B cell (primary cell): ENCODE data around the gene CSF1R. TPM values are rescaled to one million over a fixed set of nuclear protein-coding genes. Genes with fewer than 3 reads are reported as not detected.

Experiments used
- ATAC-seq: fragments of 200-7000 bp; cut with Tn5 transposase; one replicate; pipeline ENCODE4 v1.10.0; 2021; ENCODE audit warnings: low read depth, mild to moderate bottlenecking, moderate number of reproducible peaks, moderate library complexity
- CTCF ChIA-PET: fragments of 350-600 bp; sonication (Branson Sonifier 250); formaldehyde crosslinking; loops from one replicate; lab custom pipeline; 2021; ENCODE audit warnings: antibody characterized with exemption, inconsistent platforms; lab: Charles Lee
- POLR2A ChIA-PET: fragments of 350-600 bp; sonication (Branson Sonifier 250); formaldehyde crosslinking; loops from one replicate; lab custom pipeline; 2021; ENCODE audit warnings: antibody characterized with exemption; lab: Charles Lee
- DNase-seq: peaks from one replicate; pipeline ENCODE4 v3.0.0; 2013
- H2AFZ ChIP-seq: 2 replicates; pipeline ENCODE4 v1.6.1; 2012; ENCODE audit warnings: mild to moderate bottlenecking, low read depth, low read length; ENCODE audit not compliant: insufficient read depth, poor library complexity, severe bottlenecking
- H3K27ac ChIP-seq, 2 donors: 1 replicate in 1 of 2; 2 replicates in 1 of 2; pipeline ENCODE4 v1.5.1; 2012 to 2013; ENCODE audit warnings: low read length in 2 of 2, mild to moderate bottlenecking in 2 of 2, moderate library complexity in 1 of 2
- H3K27me3 ChIP-seq, 4 experiments: fragments of 200-600 bp in 1 of 4; sonication (generic) in 1 of 4; replicated peaks in 1 of 4; 1 replicate in 2 of 4; 2 replicates in 2 of 4; pipeline versions ENCODE4 v1.6.1 to v1.7.0; 2013 to 2016; ENCODE audit warnings: low read length in 3 of 4, mild to moderate bottlenecking in 2 of 4, mixed read lengths in 1 of 4, moderate library complexity in 1 of 4; ENCODE audit not compliant: insufficient read depth in 4 of 4, control insufficient read depth in 3 of 4; ENCODE audit errors: control extremely low read depth in 1 of 4
- H3K36me3 ChIP-seq, 2 experiments: replicated peaks in 1 of 2; 1 replicate in 1 of 2; 2 replicates in 1 of 2; pipeline versions ENCODE4 v1.6.1 to v1.7.1; 2013; ENCODE audit warnings: low read length in 1 of 2; ENCODE audit not compliant: insufficient read depth in 2 of 2, control insufficient read depth in 1 of 2; ENCODE audit errors: control extremely low read depth in 1 of 2, extremely low read depth in 1 of 2
- H3K4me1 ChIP-seq, 2 donors: fragments of 200-600 bp in 1 of 2; sonication (generic) in 1 of 2; 1 replicate in 1 of 2; 2 replicates in 1 of 2; pipeline versions ENCODE4 v1.5.1 to v1.6.1; 2013 to 2017; ENCODE audit warnings: low read length in 2 of 2; ENCODE audit not compliant: control insufficient read depth in 2 of 2, insufficient read depth in 2 of 2
- H3K4me2 ChIP-seq: replicated peaks from 2 replicates; pipeline ENCODE3; 2012; ENCODE audit warnings: mild to moderate bottlenecking, low read depth, low read length; ENCODE audit not compliant: poor library complexity, severe bottlenecking
- H3K4me3 ChIP-seq, 5 experiments: fragments of 200-600 bp in 1 of 5; sonication (generic) in 1 of 5; 1 replicate in 3 of 5; 2 replicates in 2 of 5; pipeline versions ENCODE4 v1.5.1 to v1.7.0; 2011 to 2016; ENCODE audit warnings: low read length in 4 of 5, mild to moderate bottlenecking in 4 of 5, low read depth in 2 of 5, control low read depth in 1 of 5, moderate library complexity in 1 of 5; ENCODE audit not compliant: insufficient read depth in 1 of 5; ENCODE audit errors: control extremely low read depth in 1 of 5, extremely low read depth in 1 of 5
- H3K79me2 ChIP-seq: fragments of 200-600 bp; sonication (generic); one replicate; pipeline ENCODE4 v1.6.0; 2016; ENCODE audit warnings: low read length; ENCODE audit not compliant: control insufficient read depth, insufficient read depth
- H3K9ac ChIP-seq: fragments of 200-600 bp; sonication (generic); 2 replicates; pipeline ENCODE4 v1.6.1; 2017; ENCODE audit warnings: mild to moderate bottlenecking, low read length, moderate library complexity
- H3K9me3 ChIP-seq, 3 donors: one replicate each; pipeline versions ENCODE4 v1.6.1 to v1.7.1; 2013; ENCODE audit warnings: low read length in 2 of 3; ENCODE audit not compliant: control insufficient read depth in 2 of 3, insufficient read depth in 1 of 3; ENCODE audit errors: control extremely low read depth in 1 of 3
- H4K20me1 ChIP-seq: 2 replicates; pipeline ENCODE4 v1.6.0; 2012; ENCODE audit warnings: mild to moderate bottlenecking, low read length; ENCODE audit not compliant: insufficient read depth, control insufficient read depth, poor library complexity, severe bottlenecking
- H3K27ac Mint-ChIP-seq: one replicate; pipeline ENCODE4 v1.8.0; 2021; ENCODE audit warnings: mixed read lengths
- H3K27me3 Mint-ChIP-seq: one replicate; pipeline ENCODE4 v1.8.0; 2021; ENCODE audit warnings: mixed read lengths
- H3K4me1 Mint-ChIP-seq: one replicate; pipeline ENCODE4 v1.8.0; 2021; ENCODE audit warnings: mixed read lengths
- H3K4me3 Mint-ChIP-seq: one replicate; pipeline ENCODE4 v1.8.0; 2021; ENCODE audit warnings: mixed read lengths
- H3K9me3 Mint-ChIP-seq: one replicate; pipeline ENCODE4 v1.8.0; 2022; ENCODE audit warnings: mixed read lengths; ENCODE audit not compliant: insufficient read depth
- EZH2 ChIP-seq: IDR thresholded peaks from 2 replicates; pipeline ENCODE4 v1.6.1; 2012; ENCODE audit warnings: borderline replicate concordance, low read depth, mild to moderate bottlenecking, moderate library complexity, low read length; ENCODE audit not compliant: insufficient read depth, poor library complexity, severe bottlenecking
- WGBS: methylation state at CpG from one replicate; pipeline ENCODE4 v1.1.5; 2013; ENCODE audit warnings: missing lambda C conversion rate; ENCODE audit not compliant: insufficient coverage; 5-methylcytosine and 5-hydroxymethylcytosine counted together
- intact Hi-C: fragments of 100-400 bp; cut with micrococcal nuclease; formaldehyde crosslinking; loops from one replicate; pipeline ENCODE4 v1.10.0; 2022
- polyA plus RNA-seq: library from polyadenylated mRNA; depleted of rRNA; stranded (reverse); fragments of >200 nt; gene quantifications from 2 replicates; pipeline ENCODE4 v1.2.3, GENCODE V29; 2012
- total RNA-seq, 2 donors: library from RNA; stranded (reverse); fragments of 120-200 nt in 1 of 2; gene quantifications; 1 replicate in 1 of 2; 2 replicates in 1 of 2; pipeline versions ENCODE4 v1.2.3 to v1.2.4, GENCODE V29; 2013 to 2022
- TF ChIP-seq, protein P1 (sequence below): fragments of 200-600 bp; IDR thresholded peaks from one replicate; pipeline ENCODE4 v1.8.0; 2022; ENCODE audit warnings: antibody characterized with exemption, mild to moderate bottlenecking

CSF1R gene
- total and polyA plus RNA-seq, 2 donors (not counting 1 experiment from before 2014, with no cell fraction given) = 1.6 to 2.5 TPM

DNA sequence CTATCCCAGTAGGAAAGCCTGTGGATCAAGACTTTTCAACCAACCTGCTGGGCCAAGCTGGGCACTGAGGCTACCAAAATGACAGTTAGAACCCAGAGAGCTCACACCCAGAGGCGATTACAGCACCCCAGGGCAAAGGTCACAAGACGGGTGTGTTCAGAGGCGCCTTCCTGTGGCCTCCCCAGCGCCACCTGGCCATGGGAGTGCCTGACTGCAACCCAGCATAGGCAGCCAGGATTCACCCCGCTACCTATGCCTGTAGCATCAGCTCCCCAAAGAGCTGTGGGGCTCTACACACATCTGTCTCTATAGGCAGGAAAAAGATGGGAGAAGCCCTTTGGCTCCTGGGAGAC is 35.8 kb upstream of the CSF1R start:
- POLR2A ChIA-PET = no interaction called here
- no peak for ATAC-seq

DNA sequence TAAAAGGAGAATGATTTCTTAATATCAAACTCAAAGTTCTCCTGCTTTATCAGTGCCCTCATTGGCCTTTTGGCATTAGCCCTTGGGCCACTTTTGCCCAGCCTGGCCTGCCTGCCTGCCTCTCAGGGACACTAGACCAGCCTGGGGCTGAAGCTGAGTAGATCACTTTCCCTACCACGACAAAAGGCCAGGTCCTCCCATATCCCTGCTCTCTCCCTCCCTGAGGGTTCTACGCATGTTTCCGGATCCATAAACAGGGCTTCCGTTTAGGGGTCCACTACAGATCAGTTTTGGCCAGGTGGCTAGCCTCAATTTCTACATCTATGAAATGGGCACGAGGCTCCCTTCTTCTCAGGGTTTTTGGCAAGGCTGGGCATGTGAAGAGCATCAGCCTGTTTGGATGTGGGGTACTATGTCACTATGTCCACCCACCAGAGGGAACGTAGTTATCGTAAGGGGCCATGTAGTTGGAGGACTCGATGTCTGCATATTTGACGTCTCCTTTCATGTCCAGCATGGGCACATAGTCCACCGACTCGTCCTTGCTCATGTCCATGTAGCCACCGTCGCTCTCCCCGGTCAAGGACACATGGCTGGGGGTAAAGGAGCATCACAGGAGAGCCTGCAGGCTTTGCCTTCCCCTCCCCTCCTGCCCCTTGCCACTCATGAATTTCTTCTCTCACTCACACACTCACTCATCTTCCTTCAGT is 35.2 kb upstream of the CSF1R start:
- 97% methylated on average over 14 of the region's 14 CpGs for WGBS
- ATAC-seq (no peak), DNase-seq (no peak)
- no peaks in the 10 kb centered on the region for H3K4me1 ChIP-seq
- Mint-ChIP-seq H3K4me1 (no peaks in the 10 kb centered on the region), H3K9me3 (no peaks in the 10 kb centered on the region), H3K27me3 (no peaks in the 10 kb centered on the region), H3K27ac (no peak overlapping the region), H3K4me3 (no peak overlapping the region)
- no peak overlapping the region for H3K9ac ChIP-seq
- ChIA-PET POLR2A (no interaction called here), CTCF (no interaction called here)
- H4K20me1 ChIP-seq = no peaks in the 10 kb centered on the region
- intact Hi-C loops = no loop called here
- no peaks in the 10 kb centered on the region for H3K27me3 ChIP-seq
- H3K9me3 ChIP-seq = no peaks in the 10 kb centered on the region
- no peak overlapping the region for H3K4me3 ChIP-seq
- no peaks in the 10 kb centered on the region for H3K36me3 ChIP-seq
- no peak overlapping the region for H3K4me2 ChIP-seq
- no peak overlapping the region for H2AFZ ChIP-seq
- H3K27ac ChIP-seq = no peak overlapping the region
- no peak for TF ChIP-seq EZH2
- no peaks in the 10 kb centered on the region for H3K79me2 ChIP-seq

More for the DNA sequence above, 35.8 kb upstream of the CSF1R start:
- Histone ChIP-seq H3K4me3 (no peak overlapping the region), H3K4me2 (no peak overlapping the region), H3K36me3 (no peaks in the 10 kb centered on the region), H3K9me3 (no peaks in the 10 kb centered on the region), H3K9ac (no peak overlapping the region), H2AFZ (no peak overlapping the region), H3K27me3 (no peaks in the 10 kb centered on the region), H3K4me1 (no peaks in the 10 kb centered on the region), H3K79me2 (no peaks in the 10 kb centered on the region), H4K20me1 (no peaks in the 10 kb centered on the region), H3K27ac (no peak overlapping the region)
- no peak for DNase-seq
- Mint-ChIP-seq H3K4me1 (no peaks in the 10 kb centered on the region), H3K4me3 (no peak overlapping the region), H3K9me3 (no peaks in the 10 kb centered on the region), H3K27me3 (no peaks in the 10 kb centered on the region), H3K27ac (peak overlapping the region; percentile 53)
- CTCF ChIA-PET = no interaction called here
- WGBS = 56% methylated on average over 4 of the region's 5 CpGs
- TF ChIP-seq EZH2 = no peak
- TF ChIP-seq, protein P1, sequence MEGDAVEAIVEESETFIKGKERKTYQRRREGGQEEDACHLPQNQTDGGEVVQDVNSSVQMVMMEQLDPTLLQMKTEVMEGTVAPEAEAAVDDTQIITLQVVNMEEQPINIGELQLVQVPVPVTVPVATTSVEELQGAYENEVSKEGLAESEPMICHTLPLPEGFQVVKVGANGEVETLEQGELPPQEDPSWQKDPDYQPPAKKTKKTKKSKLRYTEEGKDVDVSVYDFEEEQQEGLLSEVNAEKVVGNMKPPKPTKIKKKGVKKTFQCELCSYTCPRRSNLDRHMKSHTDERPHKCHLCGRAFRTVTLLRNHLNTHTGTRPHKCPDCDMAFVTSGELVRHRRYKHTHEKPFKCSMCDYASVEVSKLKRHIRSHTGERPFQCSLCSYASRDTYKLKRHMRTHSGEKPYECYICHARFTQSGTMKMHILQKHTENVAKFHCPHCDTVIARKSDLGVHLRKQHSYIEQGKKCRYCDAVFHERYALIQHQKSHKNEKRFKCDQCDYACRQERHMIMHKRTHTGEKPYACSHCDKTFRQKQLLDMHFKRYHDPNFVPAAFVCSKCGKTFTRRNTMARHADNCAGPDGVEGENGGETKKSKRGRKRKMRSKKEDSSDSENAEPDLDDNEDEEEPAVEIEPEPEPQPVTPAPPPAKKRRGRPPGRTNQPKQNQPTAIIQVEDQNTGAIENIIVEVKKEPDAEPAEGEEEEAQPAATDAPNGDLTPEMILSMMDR = no peak
- intact Hi-C loops = no loop called here
